ENCODE data around the gene SALL3.

DNA sequence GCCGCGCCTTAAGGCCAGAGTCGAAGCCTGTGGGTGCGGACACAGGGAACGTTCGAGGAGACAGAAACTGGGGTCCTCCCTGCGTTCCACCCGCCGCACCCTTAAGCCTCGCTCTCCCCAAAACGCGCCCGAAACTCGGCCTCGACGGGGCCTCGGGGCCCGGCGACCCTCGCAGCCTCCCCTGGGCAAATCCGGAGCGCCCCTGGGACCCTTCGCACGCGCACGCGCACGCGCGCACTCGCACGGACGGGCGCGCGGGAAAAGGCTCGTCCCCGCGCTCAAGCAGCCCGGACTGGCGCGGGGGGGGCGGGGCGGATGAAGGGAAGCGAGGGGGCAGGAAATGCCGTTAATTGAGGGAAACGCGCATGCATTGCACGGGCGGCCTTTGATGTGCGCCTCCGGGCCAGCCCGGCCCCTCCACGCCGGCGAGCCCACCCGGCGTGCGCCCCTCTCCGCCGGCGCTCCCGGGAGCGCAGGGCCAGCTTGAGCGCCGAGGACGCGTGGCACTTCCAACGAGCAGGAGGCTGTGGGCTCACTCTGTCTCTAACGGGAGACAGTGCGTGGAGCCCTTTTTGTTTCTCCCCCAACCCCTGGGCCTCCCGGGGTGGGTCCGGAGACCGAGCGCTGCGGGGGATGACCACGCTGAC lies 5.4 kb upstream of the SALL3 start:
- TF ChIP-seq, protein P1, sequence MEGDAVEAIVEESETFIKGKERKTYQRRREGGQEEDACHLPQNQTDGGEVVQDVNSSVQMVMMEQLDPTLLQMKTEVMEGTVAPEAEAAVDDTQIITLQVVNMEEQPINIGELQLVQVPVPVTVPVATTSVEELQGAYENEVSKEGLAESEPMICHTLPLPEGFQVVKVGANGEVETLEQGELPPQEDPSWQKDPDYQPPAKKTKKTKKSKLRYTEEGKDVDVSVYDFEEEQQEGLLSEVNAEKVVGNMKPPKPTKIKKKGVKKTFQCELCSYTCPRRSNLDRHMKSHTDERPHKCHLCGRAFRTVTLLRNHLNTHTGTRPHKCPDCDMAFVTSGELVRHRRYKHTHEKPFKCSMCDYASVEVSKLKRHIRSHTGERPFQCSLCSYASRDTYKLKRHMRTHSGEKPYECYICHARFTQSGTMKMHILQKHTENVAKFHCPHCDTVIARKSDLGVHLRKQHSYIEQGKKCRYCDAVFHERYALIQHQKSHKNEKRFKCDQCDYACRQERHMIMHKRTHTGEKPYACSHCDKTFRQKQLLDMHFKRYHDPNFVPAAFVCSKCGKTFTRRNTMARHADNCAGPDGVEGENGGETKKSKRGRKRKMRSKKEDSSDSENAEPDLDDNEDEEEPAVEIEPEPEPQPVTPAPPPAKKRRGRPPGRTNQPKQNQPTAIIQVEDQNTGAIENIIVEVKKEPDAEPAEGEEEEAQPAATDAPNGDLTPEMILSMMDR (IDR thresholded peaks at IDR 0.05), result no peak
- no peak for TF ChIP-seq EP300 (IDR thresholded peaks at IDR 0.05)
